Amniotic epithelial cell (primary cell): Measurements from ENCODE around the gene MYH7B.

Experiments
- DNase-seq: peaks from one replicate; pipeline ENCODE4 v3.0.0-alpha.2; 2010; ENCODE audit warnings: low read depth

The MYH7B gene

GRCh38 chr20:34955231-34956040, at the start of gene MYH7B, which contains the start of gene GSS:
MYH7B (plus strand) TSS chr20:34955868; CDS start chr20:34978006, 22,138 bp downstream.
GSS (minus strand) TSS chr20:34955806; CDS start chr20:34951852, 3,954 bp downstream.
- DNase-seq, result peak; percentile 92

- peak; percentile 92 for DNase-seq
These were observed 47.8 kb upstream of the MYH7B start for GRCh38 chr20:34907616-34908469.

GRCh38 chr20:34915131-34915530, 40.5 kb upstream of the MYH7B start:
- no peak for DNase-seq

GRCh38 chr20:34915749-34916455, 39.8 kb upstream of the MYH7B start:
- no peak for DNase-seq

GRCh38 chr20:34916774-34917354, 38.8 kb upstream of the MYH7B start:
- no peak for DNase-seq

- DNase-seq, result no peak
These were observed 35.6 kb upstream of the MYH7B start for GRCh38 chr20:34920055-34920454.

- DNase-seq, result peak; percentile 7
These were observed 34.2 kb upstream of the MYH7B start for GRCh38 chr20:34921436-34921835.

- peak; percentile 88 for DNase-seq
These were observed 32.9 kb upstream of the MYH7B start for GRCh38 chr20:34922654-34923381.

- DNase-seq, result no peak
These were observed 32.3 kb upstream of the MYH7B start for GRCh38 chr20:34923414-34923813.

- no peak for DNase-seq
These were observed 30.3 kb upstream of the MYH7B start for GRCh38 chr20:34925341-34925740.

GRCh38 chr20:34925981-34926380, 29.7 kb upstream of the MYH7B start:
- no peak for DNase-seq

GRCh38 chr20:34926581-34926980, 29.1 kb upstream of the MYH7B start:
- DNase-seq, result no peak

GRCh38 chr20:34927736-34928135, 27.9 kb upstream of the MYH7B start:
- DNase-seq, result no peak

GRCh38 chr20:34928411-34928810, 27.3 kb upstream of the MYH7B start:
- no peak for DNase-seq

GRCh38 chr20:34931771-34932170, 23.9 kb upstream of the MYH7B start:
- no peak for DNase-seq

- no peak for DNase-seq
These were observed 17.1 kb upstream of the MYH7B start for GRCh38 chr20:34938466-34939163.

GRCh38 chr20:34940081-34940481, 15.6 kb upstream of the MYH7B start:
- peak; percentile 46 for DNase-seq

- DNase-seq, result no peak
These were observed 14.4 kb upstream of the MYH7B start for GRCh38 chr20:34941226-34941625.

GRCh38 chr20:34942301-34942700, 13.4 kb upstream of the MYH7B start:
- DNase-seq, result no peak

- DNase-seq, result peak; percentile 56
These were observed 11.7 kb upstream of the MYH7B start for GRCh38 chr20:34943808-34944567.
